HG03280 (cell line): ENCODE results near the gene IQUB.
"Not testable (repeated sequence)": the region's sequence is repeated elsewhere in the genome, so short reads cannot be mapped to it uniquely, and the experiment has no call there.

Experiments used
- ATAC-seq: cut with Tn5 transposase; IDR thresholded peaks from one replicate; pipeline ENCODE4 v1.9.1; 2021; ENCODE audit warnings: mild to moderate bottlenecking, moderate library complexity; ENCODE audit not compliant: unreplicated experiment

Gene IQUB

DNA sequence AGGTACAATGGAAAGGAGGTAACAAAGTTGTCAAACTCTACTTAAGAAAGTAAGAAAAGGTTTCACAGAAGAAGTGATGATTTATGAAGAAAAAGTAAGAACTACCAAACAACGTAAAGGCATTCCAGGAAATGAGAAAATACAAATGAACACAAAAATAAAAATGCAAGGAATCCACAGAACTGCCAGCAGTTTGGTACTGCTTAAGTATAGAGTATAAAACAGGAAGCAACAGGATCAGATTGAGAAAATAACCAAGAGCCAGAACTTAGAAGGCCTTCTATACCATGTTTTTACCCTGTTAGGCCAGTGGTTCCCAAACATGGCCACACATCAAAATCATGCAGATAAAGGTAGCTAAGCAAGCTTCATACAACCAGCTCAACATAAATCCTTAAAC, 14.0 kb upstream of the IQUB start:
- ATAC-seq, result no peak

DNA sequence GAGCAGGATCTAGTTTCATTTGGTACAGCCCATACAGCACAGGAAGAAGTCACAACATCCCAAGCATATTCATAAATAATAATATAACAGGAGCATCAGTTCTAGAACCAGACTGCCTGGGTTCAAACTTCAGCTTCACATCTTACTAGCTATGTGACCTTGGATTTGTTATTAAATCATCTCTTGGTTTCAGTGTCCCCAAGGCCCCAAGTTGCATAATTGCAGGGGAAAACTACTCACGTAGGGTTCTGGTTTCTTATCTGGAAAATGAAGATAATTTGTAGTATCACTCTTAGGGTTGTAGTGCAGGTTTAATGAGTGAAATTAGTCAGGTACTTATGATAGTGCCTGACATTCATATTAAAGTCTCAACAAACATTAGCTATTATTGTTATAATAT, 5.5 kb upstream of the IQUB start:
- no peak for ATAC-seq

DNA sequence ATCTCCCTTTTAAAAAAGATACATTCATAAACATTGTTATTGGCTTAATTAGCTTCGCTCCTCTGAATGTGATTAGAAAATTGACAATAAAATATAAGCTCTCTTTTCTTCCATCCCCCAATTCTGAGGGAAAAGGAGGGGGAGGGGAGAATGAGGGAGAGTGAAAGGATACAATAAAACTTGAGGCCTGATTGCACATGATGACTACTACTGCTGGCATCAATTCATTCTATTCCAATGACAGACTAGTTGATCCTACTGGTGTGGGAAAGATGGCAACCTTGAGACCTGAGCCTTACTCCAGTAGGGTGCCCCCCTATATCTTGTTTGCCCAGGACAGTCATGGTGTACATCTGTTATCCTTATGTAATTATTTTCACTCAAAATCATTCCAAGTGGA, 4.5 kb upstream of the IQUB start:
- ATAC-seq, result no peak

DNA sequence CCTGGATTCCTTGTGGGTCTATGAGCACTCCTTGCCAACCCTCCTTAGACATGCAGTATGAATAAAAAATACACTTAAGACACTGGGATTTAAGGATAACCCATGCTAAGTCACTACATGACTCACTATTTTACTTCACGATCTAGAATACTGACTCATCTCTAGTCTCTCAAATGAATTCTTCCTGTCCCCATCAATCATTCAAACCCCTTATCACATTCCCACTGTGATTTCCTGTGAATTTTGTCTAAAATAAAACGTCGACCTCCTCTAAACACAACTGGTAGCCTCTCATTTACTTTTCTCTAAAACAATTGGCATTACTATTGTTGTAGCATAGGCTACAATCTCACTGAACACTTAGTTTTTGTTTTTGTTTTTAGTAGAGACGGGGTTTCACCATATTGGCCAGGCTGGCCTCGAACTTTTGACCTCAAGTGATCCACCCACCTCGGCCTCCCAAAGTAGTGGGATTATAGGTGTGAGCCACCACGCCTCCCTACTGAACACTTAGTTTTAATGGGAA, 3.9 kb upstream of the IQUB start:
- no peak for ATAC-seq

DNA sequence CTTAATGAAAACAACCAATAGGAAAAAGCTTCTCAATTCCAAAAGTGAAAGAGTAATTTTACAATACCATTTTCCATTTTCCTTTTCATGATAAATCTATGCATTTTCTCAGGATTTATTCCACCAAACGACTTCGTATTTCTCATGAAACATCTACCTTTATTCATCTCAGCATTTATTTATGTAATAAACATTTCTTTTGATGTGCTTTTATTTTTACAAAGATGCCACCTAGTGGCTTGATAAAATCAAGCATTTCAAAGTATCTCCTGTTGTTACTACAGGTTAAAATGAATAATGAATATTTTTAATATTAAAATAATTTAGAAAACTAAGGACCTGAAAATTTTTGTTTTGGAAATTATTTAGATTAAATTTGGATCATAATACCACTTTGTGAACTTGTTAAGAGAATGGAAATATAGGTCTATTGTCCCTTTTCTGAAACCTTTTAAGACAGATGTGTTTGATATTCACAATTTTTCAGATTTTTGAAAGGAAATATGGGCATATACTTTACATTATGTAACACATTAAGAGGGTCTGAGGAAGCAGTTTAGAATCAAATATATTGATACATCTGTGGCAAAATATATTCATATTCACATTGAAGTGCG, 2.7 kb upstream of the IQUB start:
- ATAC-seq, result no peak

DNA sequence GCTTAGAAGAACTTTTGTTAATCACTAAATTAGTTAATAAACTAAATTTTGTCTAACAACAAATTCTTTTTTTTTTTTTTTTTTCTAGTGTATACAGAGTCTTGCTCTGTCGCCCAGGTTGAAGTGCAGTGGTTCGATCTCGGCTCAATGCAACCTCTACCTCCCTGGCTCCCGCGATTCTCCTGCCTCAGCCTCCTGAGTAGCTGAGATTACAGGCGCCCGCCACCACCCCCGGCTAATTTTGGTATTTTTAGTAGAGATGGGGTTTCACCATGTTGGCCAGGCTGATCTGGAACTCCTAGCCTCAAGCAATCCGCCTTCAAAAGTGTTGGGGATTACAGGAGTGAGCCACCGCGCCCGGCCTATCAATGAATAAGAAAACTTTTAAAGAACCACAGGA, 1.1 kb upstream of the IQUB start:
- no peak for ATAC-seq

DNA sequence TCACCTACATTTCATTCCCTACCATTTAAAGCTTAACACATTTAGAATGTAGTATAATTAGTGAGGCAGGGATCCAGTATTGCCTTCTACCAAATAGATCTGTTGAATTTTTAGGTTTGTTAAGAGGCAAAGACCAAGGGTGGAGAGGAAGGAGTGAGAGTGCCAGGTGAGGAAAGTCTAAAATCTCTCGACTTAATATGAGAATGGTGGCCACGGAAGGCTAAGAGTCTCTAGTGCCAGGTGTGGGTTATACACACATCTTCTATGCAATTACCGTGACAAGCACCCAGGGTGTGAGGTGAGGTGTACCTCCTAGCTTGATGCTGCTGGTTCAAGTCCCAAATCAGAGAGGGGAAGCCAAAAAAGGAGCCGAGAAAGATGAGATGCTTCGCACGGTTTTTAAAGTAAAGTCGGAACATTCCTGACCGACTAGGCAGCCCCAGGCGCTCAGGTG, 439 bp downstream of the IQUB start:
- peak; percentile 9 for ATAC-seq

DNA sequence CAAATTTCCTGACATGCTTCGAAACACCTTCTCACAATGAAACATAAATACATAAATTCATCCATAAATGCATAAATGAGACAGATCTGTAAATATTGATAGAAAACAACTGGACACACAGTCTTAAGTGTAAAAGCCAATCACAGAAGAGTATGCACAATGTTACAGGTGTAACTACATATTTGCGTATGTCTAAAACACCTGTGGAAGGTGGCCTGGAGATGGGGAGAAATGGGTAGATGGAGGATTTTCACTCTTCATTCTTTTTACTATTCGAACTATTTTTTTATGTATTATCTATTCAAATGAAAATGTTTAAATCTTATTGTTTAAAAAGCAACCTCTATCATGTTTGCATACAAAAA, 860 bp downstream of the IQUB start:
- no peak for ATAC-seq

DNA sequence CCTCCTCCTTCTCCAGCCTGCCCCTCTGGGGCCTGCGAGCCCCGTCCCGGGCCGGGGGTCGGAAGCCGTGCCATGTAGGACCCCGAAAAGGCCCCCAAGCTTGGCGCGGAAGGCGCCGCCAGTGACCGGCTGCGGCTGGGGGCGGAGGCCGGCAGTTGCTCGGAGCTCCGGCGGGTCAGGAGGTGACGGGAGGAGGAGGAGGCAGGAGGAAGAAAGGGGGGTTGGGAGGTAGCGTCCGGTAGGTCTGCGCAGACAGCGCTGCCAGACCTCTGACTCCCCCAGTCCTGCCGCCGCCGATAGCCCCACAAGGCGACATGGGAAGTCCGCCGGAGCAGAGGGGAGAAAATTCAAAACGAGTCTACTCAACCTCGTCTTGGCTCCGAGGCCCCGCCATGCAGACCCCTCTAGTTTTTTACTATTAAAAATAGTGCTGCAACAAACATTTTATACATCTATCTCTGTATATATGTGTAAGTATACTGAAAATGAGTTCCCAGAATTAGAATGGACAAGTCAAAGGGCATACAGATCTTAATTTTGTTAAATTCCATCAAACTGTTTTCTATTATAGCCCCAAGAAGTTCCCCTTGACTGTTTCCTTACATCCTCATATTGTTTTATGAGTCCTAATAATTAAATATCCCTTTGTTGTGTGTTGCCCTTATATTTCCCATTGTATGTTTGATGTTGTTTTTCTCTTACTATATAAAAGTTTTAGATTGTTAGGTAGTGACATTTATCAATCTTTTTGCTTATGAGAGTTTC, 1.4 kb downstream of the IQUB start:
- ATAC-seq, result peak; percentile 28

DNA sequence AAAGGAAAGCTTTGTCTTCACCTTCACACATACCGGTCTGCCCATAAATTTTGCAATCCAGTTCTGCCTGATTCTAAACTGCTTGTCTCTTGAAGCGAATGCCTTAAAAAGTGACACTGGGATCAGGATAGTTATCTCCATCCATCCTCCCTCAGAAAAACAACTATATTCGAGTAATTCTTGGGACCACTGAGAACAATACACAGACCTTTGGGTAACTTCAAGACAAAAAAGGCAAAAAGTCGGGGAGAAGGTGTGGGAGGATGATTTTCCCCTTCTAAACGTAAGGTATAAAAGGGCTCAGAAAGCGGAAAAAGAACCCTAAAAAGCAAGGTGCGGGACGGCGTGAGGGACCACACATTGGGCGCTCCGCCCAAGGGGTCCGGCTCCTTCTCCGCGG, 2.1 kb downstream of the IQUB start:
- peak; percentile 1 for ATAC-seq

DNA sequence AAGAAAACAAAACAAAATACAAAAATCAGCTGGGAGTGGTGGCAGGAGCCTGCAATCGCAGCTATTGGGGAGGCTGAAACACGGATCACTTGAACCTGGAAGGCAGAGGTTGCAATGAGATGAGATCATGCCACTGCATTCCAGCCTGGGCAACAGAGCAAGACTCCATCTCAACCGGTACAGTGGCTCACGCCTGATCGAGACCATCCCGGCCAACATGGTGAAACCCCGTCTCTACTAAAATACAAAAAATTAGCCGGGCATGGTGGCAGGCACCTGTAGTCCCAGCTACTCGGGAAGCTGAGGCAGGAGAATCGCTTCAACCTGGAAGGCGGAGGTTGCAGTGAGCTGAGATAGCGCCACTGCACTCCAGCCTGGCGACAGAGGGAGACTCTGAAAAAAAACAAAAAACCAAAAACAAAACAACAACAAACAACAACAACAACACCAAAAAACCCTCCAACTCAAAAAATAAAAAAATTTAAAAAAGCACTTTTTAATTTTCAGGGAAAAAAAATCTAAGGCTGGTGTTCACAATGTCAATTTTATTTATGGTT, 4.3 kb downstream of the IQUB start:
- not testable (repeated sequence) for ATAC-seq

DNA sequence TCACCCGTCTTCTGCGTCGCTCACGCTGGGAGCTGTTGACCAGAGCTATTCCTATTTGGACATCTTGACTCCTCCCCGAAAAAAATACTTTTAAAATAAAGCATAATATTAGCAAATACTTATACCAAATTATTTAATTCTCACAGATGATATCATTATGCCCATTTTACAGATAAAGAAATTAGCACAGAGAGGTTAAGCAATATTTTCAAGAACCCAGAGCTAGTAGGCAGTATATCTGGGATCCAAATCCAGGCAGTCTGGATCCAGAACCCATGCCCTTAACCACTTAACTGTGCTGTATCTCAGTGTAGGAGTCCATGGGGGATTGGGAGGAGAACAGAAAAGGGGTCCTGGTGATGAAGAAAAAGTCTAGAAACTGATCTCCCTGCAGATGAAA, 6.1 kb downstream of the IQUB start:
- ATAC-seq, result no peak

DNA sequence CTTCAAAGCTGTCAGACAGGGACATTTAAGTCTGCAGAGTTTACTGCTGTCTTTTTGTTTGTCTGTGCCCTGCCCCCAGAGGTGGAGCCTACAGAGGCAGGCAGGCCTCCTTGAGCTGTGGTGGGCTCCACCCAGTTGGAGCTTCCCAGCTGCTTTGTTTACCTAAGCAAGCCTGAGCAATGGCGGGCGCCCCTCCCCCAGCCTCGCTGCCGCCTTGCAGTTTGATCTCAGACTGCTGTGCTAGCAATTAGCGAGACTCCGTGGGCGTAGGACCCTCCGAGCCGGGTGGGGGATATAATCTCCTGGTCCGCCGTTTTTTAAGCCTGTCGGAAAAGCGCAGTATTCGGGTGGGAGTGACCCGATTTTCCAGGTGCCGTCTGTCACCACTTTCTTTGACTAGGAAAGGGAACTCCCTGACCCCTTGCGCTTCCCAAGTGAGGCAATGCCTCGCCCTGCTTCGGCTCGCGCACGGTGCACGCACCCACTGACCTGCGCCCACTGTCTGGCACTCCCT, 6.6 kb downstream of the IQUB start:
- not testable (repeated sequence) for ATAC-seq

DNA sequence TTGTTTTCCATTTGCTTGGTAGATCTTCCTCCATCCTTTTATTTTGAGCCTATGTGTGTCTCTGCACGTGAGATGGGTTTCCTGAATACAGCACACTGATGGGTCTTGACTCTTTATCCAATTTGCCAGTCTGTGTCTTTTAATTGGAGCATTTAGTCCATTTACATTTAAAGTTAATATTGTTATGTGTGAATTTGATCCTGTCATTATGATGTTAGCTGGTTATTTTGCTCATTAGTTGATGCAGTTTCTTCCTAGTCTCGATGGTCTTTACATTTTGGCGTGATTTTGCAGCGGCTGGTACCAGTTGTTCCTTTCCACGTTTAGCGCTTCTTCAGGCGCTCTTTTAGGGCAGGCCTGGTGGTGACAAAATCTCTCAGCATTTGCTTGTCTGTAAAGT, 7.9 kb downstream of the IQUB start:
- ATAC-seq, result not testable (repeated sequence)

DNA sequence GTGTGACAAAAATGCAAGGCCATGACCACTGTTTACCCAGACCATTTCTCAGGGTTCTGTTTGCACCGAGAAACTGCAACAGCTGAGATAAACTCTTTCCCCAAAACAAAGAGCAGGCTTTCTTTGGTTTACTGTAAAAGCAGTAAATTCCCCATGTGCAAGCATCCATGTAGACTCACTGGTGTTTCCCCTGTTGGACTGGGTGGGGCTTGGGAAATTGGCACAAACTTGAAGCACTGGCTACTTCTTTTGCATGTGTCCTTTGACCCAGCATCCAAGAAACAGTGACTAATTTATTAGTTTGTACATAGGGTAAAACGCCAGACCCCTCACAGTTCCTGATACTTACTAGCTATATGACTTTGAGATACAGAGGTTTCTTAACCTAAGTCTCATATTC, 12.3 kb downstream of the IQUB start:
- ATAC-seq, result no peak

DNA sequence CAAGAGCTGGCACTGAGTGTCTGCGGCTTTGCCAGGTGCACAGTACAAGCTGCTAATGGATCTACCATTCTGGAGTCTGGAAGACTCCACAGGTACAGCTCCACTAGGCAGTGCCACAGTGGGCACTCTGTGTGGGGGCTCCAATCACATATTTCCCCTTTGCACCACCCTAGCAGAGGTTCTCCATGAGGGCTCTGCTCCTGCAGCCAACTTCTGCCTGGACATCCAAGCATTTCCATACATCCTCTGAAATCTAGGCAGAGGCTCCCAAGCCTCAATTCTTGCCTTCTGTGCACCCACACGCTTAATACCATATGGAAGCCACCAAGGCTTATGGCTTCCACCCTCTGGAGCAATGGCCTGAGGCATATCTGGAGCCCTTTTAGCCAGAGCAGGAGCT, 29.2 kb downstream of the IQUB start:
- no peak for ATAC-seq

DNA sequence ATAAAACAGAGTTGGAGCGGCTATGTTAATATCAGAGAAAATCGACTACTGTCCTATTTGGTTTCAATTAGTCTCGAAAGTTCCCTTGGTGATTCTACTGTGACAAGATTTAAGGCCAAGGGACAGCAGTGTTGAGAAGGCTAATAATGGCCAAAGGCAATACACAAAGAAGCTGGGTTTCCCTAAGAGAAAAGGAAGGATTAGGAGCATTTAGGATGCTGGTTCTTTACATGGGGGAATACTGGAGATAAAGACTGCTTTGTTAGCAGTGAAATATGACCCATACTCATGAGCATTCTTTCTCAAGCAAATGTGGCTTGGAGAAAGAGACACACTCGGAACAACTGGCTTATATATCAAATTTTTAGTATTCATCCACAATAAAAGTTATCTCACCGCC, 32.2 kb downstream of the IQUB start:
- no peak for ATAC-seq

DNA sequence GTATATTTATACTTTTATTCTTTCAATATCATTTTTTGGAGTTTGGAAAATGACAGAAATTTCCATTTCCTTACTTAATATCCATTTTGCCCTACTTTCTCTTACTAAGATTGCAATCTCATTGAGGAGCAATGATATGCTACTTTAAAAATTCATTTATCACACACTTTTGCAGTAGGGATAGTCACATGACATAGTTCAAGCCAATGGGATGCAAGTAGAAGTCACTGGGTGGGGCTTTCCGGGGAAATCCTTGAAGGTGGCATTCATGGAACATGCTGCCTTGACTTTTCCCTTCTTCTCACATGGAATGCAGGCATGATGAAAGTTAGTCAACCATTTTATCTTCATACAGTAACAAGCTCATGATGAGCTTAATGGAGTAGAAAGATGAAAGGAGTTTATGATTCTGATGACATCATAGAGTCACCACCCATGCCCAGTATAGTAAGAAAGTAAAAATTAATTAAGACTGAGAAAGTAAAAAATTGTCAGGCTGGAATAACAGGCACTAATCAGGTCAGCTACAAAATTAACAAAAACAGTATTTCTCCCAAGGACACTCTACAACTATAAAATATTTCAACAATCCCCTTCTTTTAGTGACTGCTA, 33.4 kb downstream of the IQUB start:
- ATAC-seq, result no peak

DNA sequence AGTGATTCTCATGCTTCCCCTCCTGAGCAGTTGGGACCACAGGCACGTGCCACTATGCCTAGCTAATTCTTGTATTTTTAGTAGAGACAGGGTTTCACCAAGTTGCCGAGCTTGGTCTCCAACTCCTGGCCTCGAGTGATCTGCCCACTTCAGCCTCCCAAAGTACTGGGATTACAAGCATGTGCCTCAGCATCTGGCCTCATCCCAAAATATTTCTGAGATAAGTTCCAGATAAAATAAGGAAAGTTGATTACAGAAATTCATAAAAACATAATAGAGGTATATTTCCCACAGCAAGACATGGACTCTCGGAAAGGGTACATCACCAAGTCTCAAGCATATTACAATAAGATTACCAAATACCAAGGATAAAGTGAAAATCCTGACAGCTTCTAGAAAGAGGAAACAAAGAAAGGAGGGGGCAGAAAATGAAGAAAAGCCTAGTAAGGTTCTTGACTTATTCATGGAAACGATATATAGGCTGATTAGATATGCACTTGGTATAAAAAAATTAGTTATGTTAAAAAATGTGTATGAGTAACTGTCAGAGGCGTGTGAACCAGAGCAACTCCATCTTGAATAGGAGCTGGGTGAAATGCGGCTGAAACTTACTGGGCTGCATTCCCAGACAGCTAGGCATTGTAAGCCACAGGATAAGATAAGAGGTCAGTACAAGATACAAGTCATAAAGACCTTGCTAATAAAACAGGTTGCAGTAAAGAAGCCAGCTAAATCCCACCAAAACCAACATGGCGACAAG, 35.0 kb downstream of the IQUB start:
- no peak for ATAC-seq

DNA sequence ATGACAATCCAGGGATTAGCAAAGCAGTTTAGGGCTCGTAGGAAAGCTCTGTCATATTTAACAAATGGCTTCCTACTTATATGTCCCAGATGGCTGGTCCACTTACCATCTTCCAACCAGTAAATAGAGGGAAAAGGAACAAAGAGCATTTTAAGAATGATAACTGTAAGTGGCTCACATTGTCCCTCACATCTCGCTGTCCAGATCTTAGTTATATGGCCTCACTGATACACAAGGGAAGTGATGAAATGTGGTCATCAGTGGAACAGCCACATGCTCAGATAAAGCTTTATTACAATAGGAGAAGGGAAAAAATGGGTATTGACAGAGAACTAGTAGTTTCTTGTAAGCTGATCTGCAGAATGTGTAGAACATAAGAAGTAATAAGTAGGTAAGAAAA, 35.8 kb downstream of the IQUB start:
- no peak for ATAC-seq

DNA sequence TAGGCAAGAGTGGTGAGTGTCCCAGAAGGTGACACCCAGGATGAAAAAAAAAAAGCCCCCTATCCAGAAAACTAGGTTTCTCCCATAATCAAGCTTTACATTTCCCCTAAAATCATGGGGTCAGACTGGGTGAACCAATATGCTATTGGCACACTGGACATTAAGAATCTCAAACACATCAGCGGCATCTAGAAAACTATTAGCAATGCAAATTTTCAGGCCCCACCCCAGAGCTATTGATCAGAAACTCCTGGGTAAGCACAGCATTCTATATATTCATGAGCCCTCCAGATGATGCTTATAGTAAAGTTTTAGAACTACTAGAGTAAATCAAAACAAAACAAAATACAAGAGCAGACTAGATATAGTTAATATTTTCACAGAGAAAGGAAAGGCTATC, 36.4 kb downstream of the IQUB start:
- no peak for ATAC-seq
